Iris pigment epithelial cell (primary cell): ENCODE data around the gene ELMOD1.
A peak's percentile ranks its signal among the peaks of the same experiment; 100 is the strongest.

Experiments used
- DNase-seq: peaks from one replicate; pipeline ENCODE4 v3.0.0-alpha.2; 2011; ENCODE audit warnings: low read depth

The ELMOD1 gene

GRCh38 chr11:107646783-107647182 lies 55.8 kb downstream of the ELMOD1 start:
- no peak for DNase-seq

GRCh38 chr11:107648242-107648641 lies 57.3 kb downstream of the ELMOD1 start:
- no peak for DNase-seq

- no peak for DNase-seq
Measured at GRCh38 chr11:107651672-107652071, 60.7 kb downstream of the ELMOD1 start.

DNA sequence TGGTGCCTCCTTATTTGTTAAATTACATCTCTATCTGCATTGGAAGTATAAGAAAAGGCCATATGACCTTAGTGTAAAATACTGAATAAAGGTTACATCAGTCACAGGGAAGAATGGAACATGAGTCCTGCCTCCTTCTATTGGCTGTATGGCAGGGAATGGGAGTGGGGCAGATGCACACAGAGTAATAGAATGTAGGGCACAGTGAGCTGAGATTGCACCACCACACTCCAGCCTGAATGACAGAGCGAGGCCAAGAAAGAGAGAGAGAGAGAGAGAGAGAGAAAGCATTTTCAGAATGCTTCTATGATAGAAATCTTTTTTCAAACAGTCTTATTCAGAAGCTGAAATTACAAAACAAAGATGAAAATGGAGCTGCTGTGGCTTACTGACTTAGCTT lies 62.1 kb downstream of the ELMOD1 start:
- peak; percentile 21 for DNase-seq

GRCh38 chr11:107655602-107656001 lies 64.7 kb downstream of the ELMOD1 start:
- DNase-seq: no peak

- DNase-seq: no peak
Measured at GRCh38 chr11:107659310-107659709, 68.4 kb downstream of the ELMOD1 start.

- DNase-seq: no peak
Measured at GRCh38 chr11:107660066-107660465, 69.1 kb downstream of the ELMOD1 start.

- DNase-seq: no peak
Measured at GRCh38 chr11:107661656-107662055, 70.7 kb downstream of the ELMOD1 start.

DNA sequence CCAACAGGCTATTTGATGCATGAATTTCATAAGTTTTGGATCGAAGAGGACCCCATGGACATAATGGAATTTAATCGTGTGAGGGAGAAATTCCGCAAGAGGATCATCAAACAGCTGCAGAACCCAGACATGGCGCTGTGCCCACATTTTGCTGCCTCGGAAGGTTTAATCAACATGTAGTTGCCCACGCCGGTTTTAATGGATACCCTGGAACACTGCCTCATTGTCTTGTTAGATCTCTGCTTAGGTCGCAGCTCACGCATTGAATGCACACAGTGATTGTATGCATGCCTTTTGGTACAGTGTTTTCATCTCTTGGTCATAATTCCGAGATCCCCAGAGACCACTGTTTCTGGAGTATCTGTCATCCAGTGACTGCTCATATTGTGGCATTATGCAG lies 74.1 kb downstream of the ELMOD1 start:
- DNase-seq: no peak

DNA sequence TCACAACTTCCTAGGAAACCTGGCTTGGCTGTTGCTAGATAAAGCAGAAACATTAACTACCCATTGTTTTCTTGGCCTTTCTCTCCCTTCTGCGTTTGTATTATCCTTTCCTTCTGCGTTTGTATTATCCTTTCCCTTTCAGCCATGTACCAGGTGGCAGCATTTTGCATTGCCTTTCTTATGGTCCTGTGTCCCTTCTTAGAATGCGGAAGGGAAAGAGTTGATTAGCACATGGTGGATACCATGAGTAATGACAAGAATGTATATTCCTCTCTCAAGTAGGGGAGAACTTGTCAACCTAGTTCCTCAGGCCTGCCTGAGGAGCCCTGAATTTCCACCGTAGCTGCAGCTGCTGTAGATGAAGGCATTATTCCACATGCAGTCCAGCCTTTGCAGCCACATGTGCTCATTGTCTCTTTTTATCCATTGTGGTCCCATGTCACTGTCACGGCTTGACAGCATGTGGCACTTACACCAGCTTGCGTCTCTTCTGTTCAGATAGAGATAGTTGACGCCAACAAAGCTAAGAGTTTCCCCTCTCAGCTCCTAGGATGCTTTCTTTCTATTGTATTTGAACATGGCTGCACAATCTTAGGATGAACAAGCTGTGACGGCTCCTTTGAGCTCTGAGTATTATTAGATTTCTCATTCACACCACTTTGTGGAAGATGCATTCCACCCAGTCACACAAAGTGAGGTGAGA lies 76.1 kb downstream of the ELMOD1 start:
- no peak for DNase-seq

DNA sequence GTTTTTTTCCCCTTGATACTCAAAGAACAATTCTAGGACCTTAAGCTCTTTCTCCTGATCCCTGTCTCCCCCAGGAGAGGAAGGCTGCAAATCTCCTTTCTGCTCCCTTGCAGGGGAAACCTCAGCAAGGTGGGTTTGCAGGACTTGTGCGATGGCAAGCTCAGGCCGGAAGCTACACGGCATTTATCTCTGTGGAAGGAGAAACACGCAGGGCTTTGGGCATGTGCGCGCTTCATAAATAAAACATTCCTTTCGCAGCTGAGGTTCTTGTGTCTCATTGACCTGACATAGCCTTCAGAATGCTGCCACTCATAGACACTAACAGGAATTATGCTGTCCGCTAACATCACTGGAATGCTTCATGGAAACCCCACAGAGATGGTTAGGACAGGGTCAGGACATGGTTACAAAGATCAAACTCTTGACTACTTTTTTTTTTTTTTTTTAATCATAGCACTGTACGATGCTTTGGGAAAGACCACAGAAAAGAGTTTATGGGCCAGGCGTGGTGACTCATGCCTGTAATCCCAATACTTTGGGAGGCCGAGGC lies 78.3 kb downstream of the ELMOD1 start:
- DNase-seq: no peak

- DNase-seq: no peak
Measured at GRCh38 chr11:107669893-107670601, 79.1 kb downstream of the ELMOD1 start.

DNA sequence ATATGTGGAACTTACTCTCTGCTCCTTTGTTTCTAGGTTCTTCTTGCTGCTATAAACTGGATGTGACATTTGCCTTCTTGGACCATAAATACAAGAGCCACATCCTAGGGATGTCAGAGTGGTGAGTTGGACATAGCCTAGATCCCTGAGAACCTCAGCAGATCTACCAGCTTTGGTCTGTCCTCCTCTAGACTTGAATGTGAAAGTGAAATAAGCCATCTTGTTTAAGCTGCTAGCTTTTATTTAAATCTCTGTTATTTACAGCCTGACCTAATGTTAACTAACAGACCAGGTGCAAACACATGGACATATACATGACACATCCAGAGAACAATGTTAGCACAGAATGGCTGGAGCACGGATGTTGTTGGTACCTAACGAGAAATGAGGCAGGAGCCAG lies 85.0 kb downstream of the ELMOD1 start:
- no peak for DNase-seq

GRCh38 chr11:107676336-107677057 lies 85.5 kb downstream of the ELMOD1 start:
- no peak for DNase-seq

GRCh38 chr11:107677924-107678631 lies 87.1 kb downstream of the ELMOD1 start:
- DNase-seq: no peak

DNA sequence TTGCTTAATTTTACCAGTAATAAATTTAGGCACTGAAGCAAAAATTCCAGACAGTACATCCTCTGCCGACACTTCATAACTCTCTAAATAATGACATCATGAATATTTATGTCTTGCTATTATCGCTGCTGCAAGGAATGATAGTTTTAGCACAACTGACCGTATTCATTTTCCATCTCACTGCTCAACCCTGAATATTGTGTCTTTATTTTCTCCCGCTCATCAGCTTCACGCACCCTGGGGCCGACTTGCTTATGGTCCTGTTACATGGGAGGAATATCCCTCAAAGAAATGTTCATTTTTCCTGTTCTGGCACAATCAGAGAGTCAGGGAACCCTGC lies 87.7 kb downstream of the ELMOD1 start:
- DNase-seq: no peak

- DNase-seq: no peak
Measured at GRCh38 chr11:107679255-107680024, 88.5 kb downstream of the ELMOD1 start.

DNA sequence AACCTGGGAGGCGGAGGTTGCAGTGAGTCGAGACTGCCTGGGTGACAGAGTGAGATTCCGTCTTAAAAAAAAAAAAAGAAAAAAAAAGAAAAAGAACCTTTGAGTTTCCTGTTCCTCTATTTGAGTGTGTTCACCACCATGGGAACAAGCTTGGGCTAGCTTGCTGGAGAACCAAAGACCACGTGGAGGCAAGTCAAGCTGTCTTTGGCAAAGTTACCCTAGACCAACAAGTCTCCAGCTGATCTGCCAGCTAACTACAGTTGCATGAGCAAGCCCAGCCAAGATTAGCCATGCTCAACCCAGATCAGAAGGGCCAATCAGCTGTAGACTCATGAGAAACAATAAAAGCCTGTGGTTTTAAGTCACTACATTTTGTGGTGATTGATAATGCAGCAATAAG lies 91.2 kb downstream of the ELMOD1 start:
- no peak for DNase-seq

DNA sequence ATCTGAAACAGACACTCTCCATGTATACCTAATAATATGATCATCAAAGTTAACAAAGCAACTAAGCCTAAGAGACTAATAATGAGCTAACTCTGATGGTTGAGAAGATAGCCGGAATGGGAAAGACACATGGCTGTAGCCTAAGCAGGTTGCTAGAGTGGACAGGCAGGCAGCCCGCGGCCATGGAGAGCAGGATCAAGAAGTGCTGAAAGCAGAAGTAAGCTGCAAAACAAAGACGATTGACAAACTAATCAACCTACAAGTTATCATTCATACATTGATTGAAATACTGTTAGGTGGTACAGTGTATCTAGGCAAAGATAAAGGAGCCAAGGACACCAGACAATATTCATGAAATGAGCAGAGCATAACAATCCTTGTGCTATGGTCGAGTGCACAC lies 91.6 kb downstream of the ELMOD1 start:
- no peak for DNase-seq

DNA sequence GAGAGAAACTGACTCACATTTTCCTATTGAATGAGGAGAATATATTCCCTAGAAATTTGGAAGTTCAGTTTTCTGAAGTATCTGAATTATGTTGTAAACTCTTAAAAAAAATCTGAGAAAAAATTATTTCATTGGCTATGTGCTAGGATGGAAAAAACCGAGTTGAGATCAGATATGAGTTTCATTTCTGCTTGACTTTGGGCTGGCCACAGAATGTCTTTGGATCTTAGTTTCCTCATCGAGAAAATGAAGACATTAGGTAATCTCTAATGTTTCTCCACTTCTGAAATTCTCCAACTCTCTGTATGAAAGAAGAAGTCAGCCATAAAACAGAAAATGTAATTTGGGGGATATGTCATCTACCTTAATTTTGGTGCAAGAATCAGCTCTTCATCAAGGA lies 92.1 kb downstream of the ELMOD1 start:
- DNase-seq: no peak

- no peak for DNase-seq
Measured at GRCh38 chr11:107683807-107684206, 92.9 kb downstream of the ELMOD1 start.
